Trophoblast cell (in vitro differentiated cells and primary cell): ENCODE data around the gene RB1.

ENCODE experiments used
- DNase-seq, 2 donors: peaks; one replicate each; pipeline ENCODE4 v3.0.0-alpha.2; 2016
- H2AFZ ChIP-seq: 2 replicates; pipeline ENCODE4 v1.6.1; 2013; ENCODE audit warnings: low read length, moderate library complexity, mild to moderate bottlenecking; ENCODE audit not compliant: insufficient read depth, poor library complexity
- H2AK5ac ChIP-seq: 2 replicates; pipeline ENCODE4 v1.6.1; 2013; ENCODE audit warnings: mild to moderate bottlenecking, low read length
- H2BK120ac ChIP-seq: 2 replicates; pipeline ENCODE4 v1.6.1; 2013; ENCODE audit warnings: low read length, mild to moderate bottlenecking, moderate library complexity; ENCODE audit not compliant: insufficient read depth, poor library complexity
- H2BK12ac ChIP-seq: 2 replicates; pipeline ENCODE4 v1.6.1; 2013; ENCODE audit warnings: mild to moderate bottlenecking, low read length, moderate library complexity
- H2BK5ac ChIP-seq: 2 replicates; pipeline ENCODE4 v1.6.1; 2013; ENCODE audit warnings: low read length, low read depth, moderate library complexity, mild to moderate bottlenecking; ENCODE audit not compliant: poor library complexity
- H3K14ac ChIP-seq: 2 replicates; pipeline ENCODE4 v1.6.1; 2013; ENCODE audit warnings: mild to moderate bottlenecking, low read length
- H3K18ac ChIP-seq: 2 replicates; pipeline ENCODE4 v1.6.1; 2013; ENCODE audit warnings: mild to moderate bottlenecking, low read length
- H3K23ac ChIP-seq: 2 replicates; pipeline ENCODE4 v1.6.1; 2013; ENCODE audit warnings: low read length
- H3K27ac ChIP-seq: 2 replicates; pipeline ENCODE4 v1.5.1; 2013; ENCODE audit warnings: low read depth, mild to moderate bottlenecking, inconsistent platforms, low read length, moderate library complexity
- H3K27me3 ChIP-seq: 2 replicates; pipeline ENCODE4 v1.6.1; 2013; ENCODE audit warnings: inconsistent platforms, mild to moderate bottlenecking, low read length, moderate library complexity; ENCODE audit not compliant: insufficient read depth
- H3K36me3 ChIP-seq, 2 experiments: 1 replicate in 1 of 2; 2 replicates in 1 of 2; pipeline ENCODE4 v1.6.1; 2013; ENCODE audit warnings: low read length in 2 of 2, mild to moderate bottlenecking in 2 of 2, moderate library complexity in 1 of 2; ENCODE audit not compliant: insufficient read depth in 2 of 2, control insufficient read depth in 1 of 2
- H3K4ac ChIP-seq: 2 replicates; pipeline ENCODE4 v1.6.1; 2013; ENCODE audit warnings: low read depth, mild to moderate bottlenecking, low read length, moderate library complexity
- H3K4me1 ChIP-seq, 2 experiments: 1 replicate in 1 of 2; 2 replicates in 1 of 2; pipeline ENCODE4 v1.6.1; 2013; ENCODE audit warnings: low read length in 2 of 2, mild to moderate bottlenecking in 2 of 2, moderate library complexity in 1 of 2; ENCODE audit not compliant: insufficient read depth in 2 of 2, control insufficient read depth in 1 of 2
- H3K4me2 ChIP-seq: 2 replicates; pipeline ENCODE4 v1.6.1; 2013; ENCODE audit warnings: inconsistent platforms, mild to moderate bottlenecking, low read length, moderate library complexity
- H3K4me3 ChIP-seq: 2 replicates; pipeline ENCODE4 v1.5.1; 2013; ENCODE audit warnings: mild to moderate bottlenecking, low read depth, low read length, inconsistent platforms
- H3K79me1 ChIP-seq: one replicate; pipeline ENCODE4 v1.6.1; 2013; ENCODE audit warnings: low read length
- H3K79me2 ChIP-seq: 2 replicates; pipeline ENCODE4 v1.6.1; 2013; ENCODE audit warnings: low read length, mild to moderate bottlenecking; ENCODE audit not compliant: control insufficient read depth, insufficient read depth, poor library complexity
- H3K9ac ChIP-seq: 2 replicates; pipeline ENCODE4 v1.6.1; 2013; ENCODE audit warnings: mild to moderate bottlenecking, low read length
- H3K9me3 ChIP-seq: 2 replicates; pipeline ENCODE4 v1.6.1; 2013; ENCODE audit warnings: low read depth, mild to moderate bottlenecking, control low read depth, inconsistent platforms, low read length; ENCODE audit not compliant: insufficient read depth
- H4K12ac ChIP-seq: 2 replicates; pipeline ENCODE4 v1.6.1; 2013; ENCODE audit warnings: low read depth, mild to moderate bottlenecking, low read length, moderate library complexity
- H4K8ac ChIP-seq: 2 replicates; pipeline ENCODE4 v1.6.1; 2013; ENCODE audit warnings: low read depth, mild to moderate bottlenecking, low read length, moderate library complexity
- H4K91ac ChIP-seq: one replicate; pipeline ENCODE4 v1.6.1; 2013; ENCODE audit warnings: low read depth, mild to moderate bottlenecking, low read length, moderate library complexity
- WGBS: extraction: QIAGEN DNeasy Blood & Tissue Kit; methylation state at CpG from one replicate; pipeline ENCODE4 v1.1.7; 2013; ENCODE audit warnings: missing lambda C conversion rate; ENCODE audit not compliant: insufficient read length, insufficient coverage; ENCODE audit errors: extremely low coverage; 5-methylcytosine and 5-hydroxymethylcytosine counted together

The RB1 gene

GRCh38 chr13:48486836-48487235, 183.3 kb downstream of the RB1 start:
- H2AFZ ChIP-seq: no peak overlapping the region
- no peak overlapping the region for H3K4me2 ChIP-seq
- WGBS: no CpG with 5 or more reads among the region's 5 CpGs
- no peak overlapping the region for H2BK5ac ChIP-seq
- H3K4me1 ChIP-seq: no peaks in the 10 kb centered on the region
- H3K23ac ChIP-seq: no peak overlapping the region
- no peak overlapping the region for H2BK120ac ChIP-seq
- H3K9ac ChIP-seq: no peak overlapping the region
- H4K8ac ChIP-seq: no peak overlapping the region
- peaks cover 2% of the 10 kb centered on the region for H3K9me3 ChIP-seq
- no peak overlapping the region for H2BK12ac ChIP-seq
- H3K27me3 ChIP-seq: no peaks in the 10 kb centered on the region
- H3K79me1 ChIP-seq: no peaks in the 10 kb centered on the region
- no peak overlapping the region for H4K12ac ChIP-seq
- no peak overlapping the region for H3K27ac ChIP-seq
- no peak overlapping the region for H4K91ac ChIP-seq
- no peak overlapping the region for H2AK5ac ChIP-seq
- H3K4me3 ChIP-seq: no peak overlapping the region
- H3K4ac ChIP-seq: no peak overlapping the region
- no peak overlapping the region for H3K18ac ChIP-seq
- peaks cover 0 to 2% of the 10 kb centered on the region in 2 experiments for H3K36me3 ChIP-seq
- no peak overlapping the region for H3K14ac ChIP-seq
- no peaks in the 10 kb centered on the region for H3K79me2 ChIP-seq
- no peak for DNase-seq

GRCh38 chr13:48487968-48488367, 184.4 kb downstream of the RB1 start:
- Histone ChIP-seq H3K4me2 (no peak overlapping the region), H3K9me3 (peaks cover 2% of the 10 kb centered on the region), H3K27ac (no peak overlapping the region), H3K79me1 (no peaks in the 10 kb centered on the region), H3K14ac (no peak overlapping the region), H3K4me3 (no peak overlapping the region), H4K12ac (no peak overlapping the region), H2AK5ac (no peak overlapping the region), H2BK5ac (no peak overlapping the region), H3K4me1 (no peaks in the 10 kb centered on the region), H3K18ac (no peak overlapping the region), H2BK12ac (no peak overlapping the region), H3K36me3 (peaks cover 0 to 2% of the 10 kb centered on the region in 2 experiments), H4K8ac (no peak overlapping the region), H3K79me2 (no peaks in the 10 kb centered on the region), H3K9ac (no peak overlapping the region), H2AFZ (no peak overlapping the region), H3K27me3 (no peaks in the 10 kb centered on the region), H3K4ac (no peak overlapping the region), H3K23ac (no peak overlapping the region), H4K91ac (no peak overlapping the region), H2BK120ac (no peak overlapping the region)
- DNase-seq: no peak
- no CpG with 5 or more reads among the region's 2 CpGs for WGBS

GRCh38 chr13:48488995-48489394, 185.4 kb downstream of the RB1 start:
- H2AK5ac ChIP-seq: no peak overlapping the region
- no peak overlapping the region for H2BK12ac ChIP-seq
- H3K79me1 ChIP-seq: no peaks in the 10 kb centered on the region
- H3K14ac ChIP-seq: no peak overlapping the region
- H3K27ac ChIP-seq: no peak overlapping the region
- no peak overlapping the region for H3K4me3 ChIP-seq
- no peak overlapping the region for H2BK5ac ChIP-seq
- no peak overlapping the region for H4K91ac ChIP-seq
- DNase-seq: no peak
- no peak overlapping the region for H4K8ac ChIP-seq
- peaks cover 0 to 2% of the 10 kb centered on the region in 2 experiments for H3K36me3 ChIP-seq
- no peak overlapping the region for H3K9ac ChIP-seq
- H3K18ac ChIP-seq: no peak overlapping the region
- no peak overlapping the region for H3K4me2 ChIP-seq
- no peak overlapping the region for H3K23ac ChIP-seq
- no peak overlapping the region for H3K4ac ChIP-seq
- H3K9me3 ChIP-seq: peaks cover 2% of the 10 kb centered on the region
- no peak overlapping the region for H4K12ac ChIP-seq
- no peak overlapping the region for H2AFZ ChIP-seq
- no peaks in the 10 kb centered on the region for H3K27me3 ChIP-seq
- H3K79me2 ChIP-seq: no peaks in the 10 kb centered on the region
- no peak overlapping the region for H2BK120ac ChIP-seq
- no peaks in the 10 kb centered on the region for H3K4me1 ChIP-seq

- Histone ChIP-seq H3K4me1 (no peaks in the 10 kb centered on the region), H2BK120ac (no peak overlapping the region), H4K8ac (no peak overlapping the region), H3K9ac (no peak overlapping the region), H4K12ac (no peak overlapping the region), H3K14ac (no peak overlapping the region), H2BK5ac (no peak overlapping the region), H3K79me2 (no peaks in the 10 kb centered on the region), H3K18ac (no peak overlapping the region), H3K4me2 (no peak overlapping the region), H3K4ac (no peak overlapping the region), H3K4me3 (no peak overlapping the region), H3K79me1 (no peaks in the 10 kb centered on the region), H2BK12ac (no peak overlapping the region), H3K27ac (no peak overlapping the region), H3K27me3 (no peaks in the 10 kb centered on the region), H3K23ac (no peak overlapping the region), H3K9me3 (peaks cover 2% of the 10 kb centered on the region), H3K36me3 (peaks cover 0 to 2% of the 10 kb centered on the region in 2 experiments), H2AK5ac (no peak overlapping the region), H2AFZ (no peak overlapping the region), H4K91ac (no peak overlapping the region)
- DNase-seq: no peak
Measured at GRCh38 chr13:48489666-48490065, 186.1 kb downstream of the RB1 start.
